ENCODE results near the gene TMEM145.

The TMEM145 gene

GRCh38 chr19:42361545-42361910 lies 48.4 kb downstream of the TMEM145 start:
- Histone ChIP-seq H3K9me3 (replicated peaks; ENCODE audit: insufficient read depth, low read length) (no peaks in the 10 kb centered on the region), H3K4me1 (ENCODE audit: low read length) (no peaks in the 10 kb centered on the region), H3K4me2 (ENCODE audit: low read depth, low read length) (no peak overlapping the region), H2AFZ (ENCODE audit: low read length) (no peak overlapping the region), H3K79me2 (ENCODE audit: low read length) (no peaks in the 10 kb centered on the region), H4K20me1 (ENCODE audit: insufficient read depth, low read length) (no peaks in the 10 kb centered on the region), H3K4me3 (ENCODE audit: low read length) (no peak overlapping the region), H3F3A (ENCODE audit: insufficient read depth, low read length) (no peaks in the 10 kb centered on the region), H3K27ac (ENCODE audit: low read length) (no peak overlapping the region), H3K9me2 (replicated peaks; ENCODE audit: insufficient read depth, low read length) (no peaks in the 10 kb centered on the region), H3K27me3 (replicated peaks; ENCODE audit: insufficient read depth, low read length) (no peaks in the 10 kb centered on the region), H3K9ac (ENCODE audit: low read length) (no peak overlapping the region), H3K36me3 (replicated peaks; ENCODE audit: insufficient read depth, low read length) (no peaks in the 10 kb centered on the region)
- DNase-seq: no peak
- TF ChIP-seq CTCF (IDR thresholded peaks at IDR 0.05; ENCODE audit: low read length) (no peak), EZH2phosphoT487 (IDR thresholded peaks at IDR 0.05; ENCODE audit: low read length) (no peak), EZH2 (optimal IDR thresholded peaks at IDR 0.05; ENCODE audit: low read depth, low read length) (no peak)

DNA sequence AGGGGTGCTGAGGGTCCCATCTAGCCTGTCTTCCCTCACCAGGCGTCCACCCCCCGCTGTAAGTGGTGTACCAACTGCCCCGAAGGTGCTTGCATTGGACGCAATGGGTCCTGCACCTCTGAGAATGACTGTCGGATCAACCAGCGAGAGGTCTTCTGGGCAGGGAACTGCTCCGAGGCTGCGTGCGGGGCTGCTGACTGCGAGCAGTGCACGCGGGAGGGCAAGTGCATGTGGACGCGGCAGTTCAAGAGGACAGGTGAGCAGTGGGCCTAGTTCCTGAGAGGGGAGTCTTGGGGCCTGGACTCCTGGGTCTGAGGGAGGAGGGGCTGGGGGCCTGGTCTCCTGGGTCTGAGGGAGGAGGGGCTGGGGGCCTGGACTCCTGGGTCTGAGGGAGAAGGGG lies 49.2 kb downstream of the TMEM145 start:
- no peaks in the 10 kb centered on the region for H3F3A ChIP-seq (ENCODE audit: insufficient read depth, low read length)
- H3K4me3 ChIP-seq (ENCODE audit: low read length): no peak overlapping the region
- no peaks in the 10 kb centered on the region for H3K79me2 ChIP-seq (ENCODE audit: low read length)
- no peak for DNase-seq
- no peaks in the 10 kb centered on the region for H3K27me3 ChIP-seq (replicated peaks; ENCODE audit: insufficient read depth, low read length)
- no peaks in the 10 kb centered on the region for H3K9me2 ChIP-seq (replicated peaks; ENCODE audit: insufficient read depth, low read length)
- H2AFZ ChIP-seq (ENCODE audit: low read length): no peak overlapping the region
- no peak overlapping the region for H3K4me2 ChIP-seq (ENCODE audit: low read depth, low read length)
- no peak overlapping the region for H3K9ac ChIP-seq (ENCODE audit: low read length)
- no peaks in the 10 kb centered on the region for H3K36me3 ChIP-seq (replicated peaks; ENCODE audit: insufficient read depth, low read length)
- H4K20me1 ChIP-seq (ENCODE audit: insufficient read depth, low read length): no peaks in the 10 kb centered on the region
- no peak for TF ChIP-seq EZH2phosphoT487 (IDR thresholded peaks at IDR 0.05; ENCODE audit: low read length)
- TF ChIP-seq EZH2 (optimal IDR thresholded peaks at IDR 0.05; ENCODE audit: low read depth, low read length): no peak
- no peak for TF ChIP-seq CTCF (IDR thresholded peaks at IDR 0.05; ENCODE audit: low read length)
- H3K4me1 ChIP-seq (ENCODE audit: low read length): no peaks in the 10 kb centered on the region
- H3K27ac ChIP-seq (ENCODE audit: low read length): no peak overlapping the region
- H3K9me3 ChIP-seq (replicated peaks; ENCODE audit: insufficient read depth, low read length): no peaks in the 10 kb centered on the region

DNA sequence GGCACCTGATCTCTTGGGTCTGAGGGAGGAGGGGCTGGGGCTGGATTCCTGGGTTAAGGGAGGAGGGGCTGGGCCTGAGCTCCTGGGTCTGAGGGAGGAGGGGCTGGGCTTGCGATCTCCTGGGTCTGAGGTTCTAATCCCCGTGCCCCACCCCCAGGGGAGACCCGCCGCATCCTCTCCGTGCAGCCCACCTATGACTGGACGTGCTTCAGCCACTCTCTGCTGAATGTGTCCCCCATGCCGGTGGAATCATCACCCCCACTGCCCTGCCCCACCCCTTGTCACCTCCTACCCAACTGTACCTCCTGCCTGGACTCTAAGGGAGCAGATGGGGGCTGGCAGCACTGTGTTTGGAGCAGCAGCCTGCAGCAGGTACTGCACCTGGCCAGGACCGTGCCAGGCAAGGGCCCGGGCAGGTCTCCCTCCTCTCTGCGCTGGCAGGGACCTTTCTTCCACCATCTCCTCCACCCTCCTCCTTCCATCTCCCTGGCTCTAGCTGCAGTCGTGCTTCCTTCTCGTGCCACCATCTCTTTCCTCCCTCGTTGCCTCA lies 49.9 kb downstream of the TMEM145 start:
- H3K4me1 ChIP-seq (ENCODE audit: low read length): no peaks in the 10 kb centered on the region
- no peak overlapping the region for H3K4me3 ChIP-seq (ENCODE audit: low read length)
- TF ChIP-seq EZH2phosphoT487 (IDR thresholded peaks at IDR 0.05; ENCODE audit: low read length): no peak
- TF ChIP-seq EZH2 (optimal IDR thresholded peaks at IDR 0.05; ENCODE audit: low read depth, low read length): no peak
- no peak for TF ChIP-seq CTCF (IDR thresholded peaks at IDR 0.05; ENCODE audit: low read length)
- H3K27ac ChIP-seq (ENCODE audit: low read length): no peak overlapping the region
- H3K79me2 ChIP-seq (ENCODE audit: low read length): no peaks in the 10 kb centered on the region
- no peaks in the 10 kb centered on the region for H4K20me1 ChIP-seq (ENCODE audit: insufficient read depth, low read length)
- no peak overlapping the region for H3K4me2 ChIP-seq (ENCODE audit: low read depth, low read length)
- H3K9me2 ChIP-seq (replicated peaks; ENCODE audit: insufficient read depth, low read length): no peaks in the 10 kb centered on the region
- no peaks in the 10 kb centered on the region for H3K9me3 ChIP-seq (replicated peaks; ENCODE audit: insufficient read depth, low read length)
- DNase-seq: no peak
- no peak overlapping the region for H3K9ac ChIP-seq (ENCODE audit: low read length)
- H3K27me3 ChIP-seq (replicated peaks; ENCODE audit: insufficient read depth, low read length): no peaks in the 10 kb centered on the region
- H3F3A ChIP-seq (ENCODE audit: insufficient read depth, low read length): no peaks in the 10 kb centered on the region
- H3K36me3 ChIP-seq (replicated peaks; ENCODE audit: insufficient read depth, low read length): no peaks in the 10 kb centered on the region
- H2AFZ ChIP-seq (ENCODE audit: low read length): no peak overlapping the region

Measured in MM.1S (cell line).